ENCODE measurements around the gene SPDYE5. TPM values are rescaled to one million over a fixed set of nuclear protein-coding genes. Genes with fewer than 3 reads are reported as not detected.

SPDYE5 gene
- polyA plus RNA-seq, 1 donor (not counting 4 experiments of a cell fraction or from before 2014, with no cell fraction given): 0.04 TPM

GRCh38 chr7:75537731-75538130, 45.6 kb downstream of the SPDYE5 start:
- Histone ChIP-seq H3K27me3 (ENCODE audit: control insufficient read depth, extremely low read depth, insufficient read depth, low read length) (no peaks in the 10 kb centered on the region), H3K9me1 (ENCODE audit: control insufficient read depth, extremely low read depth, insufficient read depth, low read length) (no peaks in the 10 kb centered on the region), H3K27ac (ENCODE audit: control insufficient read depth, insufficient read depth, low read length) (no peak overlapping the region), H3K36me3 (ENCODE audit: control insufficient read depth in 2 of 2, extremely low read depth in 1 of 2, insufficient read depth in 2 of 2, low read length in 2 of 2) (no peaks in the 10 kb centered on the region), H3K9ac (ENCODE audit: control insufficient read depth, extremely low read depth, insufficient read depth, low read length) (no peak overlapping the region), H3K4me2 (ENCODE audit: control insufficient read depth, extremely low read depth, insufficient read depth, low read depth, low read length) (no peak overlapping the region), H4K20me1 (ENCODE audit: control insufficient read depth, extremely low read depth, insufficient read depth, low read length) (no peaks in the 10 kb centered on the region), H3K4me1 (ENCODE audit: control insufficient read depth, extremely low read depth, insufficient read depth, low read length) (no peaks in the 10 kb centered on the region), H3K4me3 (ENCODE audit: control insufficient read depth in 2 of 3, extremely low read depth in 1 of 3, insufficient read depth in 2 of 3, low read depth in 1 of 3, low read length in 3 of 3) (no peak overlapping the region), H3K79me2 (ENCODE audit: control insufficient read depth, insufficient read depth, low read length) (no peaks in the 10 kb centered on the region), H2AFZ (ENCODE audit: control insufficient read depth, low read length) (no peak overlapping the region), H3K9me3 (ENCODE audit: control insufficient read depth, low read depth, low read length) (no peaks in the 10 kb centered on the region)
- TF ChIP-seq CTCF (optimal IDR thresholded peaks at IDR 0.05 in 1 of 3, IDR thresholded peaks at IDR 0.05 in 1 of 3, conservative IDR thresholded peaks at IDR 0.05 in 1 of 3; ENCODE audit: extremely low read depth in 1 of 3, insufficient read depth in 2 of 3, low read length in 3 of 3): no peak
- TF ChIP-seq EZH2 (IDR thresholded peaks at IDR 0.05; ENCODE audit: low read length): no peak
- DNase-seq (ENCODE audit: low read depth, low spot score): no peak
- FAIRE-seq: no peak
- dilution Hi-C loops (cut with MboI; ENCODE audit: extremely low pct_ligation_motif_present, low sequenced_read_pairs): no loop called here

GRCh38 chr7:75546237-75547015, 54.3 kb downstream of the SPDYE5 start:
- H3K9ac ChIP-seq (ENCODE audit: control insufficient read depth, extremely low read depth, insufficient read depth, low read length): no peak overlapping the region
- H3K4me1 ChIP-seq (ENCODE audit: control insufficient read depth, extremely low read depth, insufficient read depth, low read length): no peaks in the 10 kb centered on the region
- peaks cover 4% of the 10 kb centered on the region for H4K20me1 ChIP-seq (ENCODE audit: control insufficient read depth, extremely low read depth, insufficient read depth, low read length)
- no peak overlapping the region for H3K4me2 ChIP-seq (ENCODE audit: control insufficient read depth, extremely low read depth, insufficient read depth, low read depth, low read length)
- no peaks in the 10 kb centered on the region for H3K9me3 ChIP-seq (ENCODE audit: control insufficient read depth, low read depth, low read length)
- FAIRE-seq (no peak), DNase-seq (ENCODE audit: low read depth, low spot score) (no peak)
- peaks cover 0 to 1% of the 10 kb centered on the region in 2 experiments for H3K36me3 ChIP-seq (ENCODE audit: control insufficient read depth in 2 of 2, extremely low read depth in 1 of 2, insufficient read depth in 2 of 2, low read length in 2 of 2)
- no peaks in the 10 kb centered on the region for H3K27me3 ChIP-seq (ENCODE audit: control insufficient read depth, extremely low read depth, insufficient read depth, low read length)
- no peak overlapping the region for H3K4me3 ChIP-seq (ENCODE audit: control insufficient read depth in 2 of 3, extremely low read depth in 1 of 3, insufficient read depth in 2 of 3, low read depth in 1 of 3, low read length in 3 of 3)
- no peak overlapping the region for H3K27ac ChIP-seq (ENCODE audit: control insufficient read depth, insufficient read depth, low read length)
- H2AFZ ChIP-seq (ENCODE audit: control insufficient read depth, low read length): no peak overlapping the region
- TF ChIP-seq CTCF (optimal IDR thresholded peaks at IDR 0.05 in 1 of 3, IDR thresholded peaks at IDR 0.05 in 1 of 3, conservative IDR thresholded peaks at IDR 0.05 in 1 of 3; ENCODE audit: extremely low read depth in 1 of 3, insufficient read depth in 2 of 3, low read length in 3 of 3): no peak
- TF ChIP-seq EZH2 (IDR thresholded peaks at IDR 0.05; ENCODE audit: low read length): no peak
- H3K79me2 ChIP-seq (ENCODE audit: control insufficient read depth, insufficient read depth, low read length): no peaks in the 10 kb centered on the region
- dilution Hi-C loops (cut with MboI; ENCODE audit: extremely low pct_ligation_motif_present, low sequenced_read_pairs): no loop called here
- no peaks in the 10 kb centered on the region for H3K9me1 ChIP-seq (ENCODE audit: control insufficient read depth, extremely low read depth, insufficient read depth, low read length)

Small RNAs within 50 kb of the gene (small RNA-seq; reads per million reads assigned to genes)
- gene AC211429.1 (ENCODE audit: insufficient read length in 3 of 3, low read depth in 3 of 3, low replicate concordance in 1 of 3): 0 reads per million in 3 experiments
- gene RF00019 (ENCODE audit: insufficient read length in 3 of 3, low read depth in 3 of 3, low replicate concordance in 1 of 3): 0 reads per million in 3 experiments

Other genes with a start within 250 kb of the SPDYE5 start
- 0.21 to 0.54 TPM in 2 of 3 replicates, not detected in the other for gene TRIM73, start 96.7 kb upstream of the SPDYE5 start, polyA plus RNA-seq
- gene POM121C, start 6.0 kb upstream of the SPDYE5 start, polyA plus RNA-seq: 4.1 to 14.6 TPM (median 6.7 TPM) in 3 replicates
- gene HIP1, start 246.6 kb downstream of the SPDYE5 start, polyA plus RNA-seq: 5.0 to 6.9 TPM (median 5.3 TPM) in 3 replicates